SK-N-SH (cell line): ENCODE data around the gene NAV2. TPM values are rescaled to one million over a fixed set of nuclear protein-coding genes. Genes with fewer than 3 reads are reported as not detected.

Experiments used
- CTCF ChIA-PET: fragments of 300-600, 350-600 bp; formaldehyde crosslinking; extraction: SDS; loops from one replicate; lab custom pipeline; 2021; lab: Yijun Ruan, JAX
- POLR2A ChIA-PET: fragments of 350-600 bp; sonication (Branson Sonifier 250); formaldehyde crosslinking; extraction: SDS; loops from one replicate; lab custom pipeline; 2020; ENCODE audit warnings: antibody characterized with exemption, inconsistent platforms; lab: Yijun Ruan, JAX
- DNase-seq: peaks from one replicate; pipeline ENCODE4 v3.0.0; 2012
- H2AFZ ChIP-seq: fragments of 200-600 bp; sonication (generic); 2 replicates; pipeline ENCODE4 v1.8.1; 2016; ENCODE audit warnings: antibody characterized with exemption, mild to moderate bottlenecking, low read depth
- H3F3A ChIP-seq: fragments of 200-600 bp; sonication (generic); replicated peaks from 2 replicates; pipeline ENCODE3; 2016; ENCODE audit warnings: antibody characterized with exemption, mild to moderate bottlenecking; ENCODE audit not compliant: insufficient read depth
- H3K27ac ChIP-seq, 2 experiments: fragments of 200-500 bp in 1 of 2; fragments of 200-600 bp in 1 of 2; sonication (Bioruptor generic) in 1 of 2; sonication (generic), shearing (Covaris generic) in 1 of 2; 2 replicates each; pipeline versions ENCODE4 v1.5.1 to v1.6.1; 2014 to 2016; ENCODE audit warnings: low read depth in 2 of 2, inconsistent platforms in 1 of 2, low read length in 1 of 2, mild to moderate bottlenecking in 1 of 2, mixed read lengths in 1 of 2
- H3K27me3 ChIP-seq: fragments of 200-600 bp; sonication (generic), shearing (Covaris generic); 2 replicates; pipeline ENCODE4 v1.6.1; 2016; ENCODE audit warnings: mixed run types; ENCODE audit not compliant: insufficient read depth
- H3K36me3 ChIP-seq, 2 experiments: fragments of 200-500 bp in 1 of 2; fragments of 200-600 bp in 1 of 2; sonication (Bioruptor generic) in 1 of 2; sonication (generic) in 1 of 2; replicated peaks in 1 of 2; 2 replicates each; pipeline versions ENCODE3 to v1.5.1; 2014 to 2016; ENCODE audit warnings: low read length in 1 of 2, mild to moderate bottlenecking in 1 of 2; ENCODE audit not compliant: insufficient read depth in 2 of 2, control insufficient read depth in 1 of 2
- H3K4me1 ChIP-seq, 2 experiments: fragments of 200-500 bp in 1 of 2; fragments of 200-600 bp in 1 of 2; sonication (Bioruptor generic) in 1 of 2; sonication (generic), shearing (Covaris generic) in 1 of 2; 2 replicates each; pipeline versions ENCODE4 v1.5.1 to v1.6.1; 2014 to 2016; ENCODE audit warnings: low read depth in 1 of 2, low read length in 1 of 2, mixed run types in 1 of 2; ENCODE audit not compliant: insufficient read depth in 2 of 2, control insufficient read depth in 1 of 2
- H3K4me2 ChIP-seq: fragments of 200-600 bp; sonication (generic), shearing (Covaris generic); 2 replicates; pipeline ENCODE4 v1.6.1; 2017; ENCODE audit warnings: mixed run types
- H3K4me3 ChIP-seq, 2 experiments: fragments of 200-500 bp in 1 of 2; fragments of 200-600 bp in 1 of 2; sonication (Bioruptor generic) in 1 of 2; sonication (generic), shearing (Covaris generic) in 1 of 2; 2 replicates each; pipeline versions ENCODE4 v1.5.1 to v1.8.1; 2014 to 2016; ENCODE audit warnings: low read depth in 2 of 2, inconsistent platforms in 1 of 2, low read length in 1 of 2, mild to moderate bottlenecking in 1 of 2, mixed read lengths in 1 of 2, moderate library complexity in 1 of 2
- H3K79me2 ChIP-seq: fragments of 200-600 bp; sonication (generic); 2 replicates; pipeline ENCODE4 v1.8.1; 2017; ENCODE audit warnings: mild to moderate bottlenecking; ENCODE audit not compliant: insufficient read depth
- H3K9ac ChIP-seq: fragments of 200-600 bp; sonication (generic); 2 replicates; pipeline ENCODE4 v1.6.1; 2017; ENCODE audit warnings: mixed run types
- H3K9me2 ChIP-seq: fragments of 200-600 bp; sonication (generic); 2 replicates; pipeline ENCODE4 v1.6.1; 2017; ENCODE audit warnings: mixed run types
- H3K9me3 ChIP-seq: fragments of 200-600 bp; sonication (generic); 2 replicates; pipeline ENCODE4 v1.6.1; 2017; ENCODE audit warnings: mixed run types, mild to moderate bottlenecking, moderate library complexity
- H4K20me1 ChIP-seq: fragments of 200-600 bp; sonication (generic); 2 replicates; pipeline ENCODE4 v1.6.1; 2017; ENCODE audit warnings: mild to moderate bottlenecking, mixed run types; ENCODE audit not compliant: insufficient read depth
- CHD2 ChIP-seq: fragments of 150-350 bp; IDR thresholded peaks from 2 replicates; pipeline ENCODE4 v1.6.1; 2018; ENCODE audit warnings: low read length; ENCODE audit not compliant: partially characterized antibody
- ELF1 ChIP-seq: IDR thresholded peaks from 2 replicates; pipeline ENCODE4 v1.4.0; 2012
- FOSL2 ChIP-seq: IDR thresholded peaks from 2 replicates; pipeline ENCODE4 v1.4.0; 2012; ENCODE audit warnings: low read depth, mild to moderate bottlenecking, moderate library complexity, borderline replicate concordance
- GABPA ChIP-seq: IDR thresholded peaks from 2 replicates; pipeline ENCODE4 v1.4.0; 2012; ENCODE audit warnings: low read depth, mild to moderate bottlenecking
- GATA2 ChIP-seq: sonication (generic); formaldehyde crosslinking; IDR thresholded peaks from 2 replicates; pipeline ENCODE4 v1.5.0; 2020; ENCODE audit warnings: mild to moderate bottlenecking, missing genetic modification reagents
- IRF3 ChIP-seq: fragments of 150-350 bp; IDR thresholded peaks from 2 replicates; pipeline ENCODE4 v1.6.1; 2016; ENCODE audit warnings: mild to moderate bottlenecking, low read depth, low read length
- JUND ChIP-seq: IDR thresholded peaks from 2 replicates; pipeline ENCODE4 v1.4.0; 2012
- MEF2A ChIP-seq: IDR thresholded peaks from 2 replicates; pipeline ENCODE4 v1.4.0; 2012; ENCODE audit warnings: low read depth, borderline replicate concordance
- MXI1 ChIP-seq: IDR thresholded peaks from 2 replicates; pipeline ENCODE4 v1.6.1; 2012; ENCODE audit warnings: mild to moderate bottlenecking, low read depth, low read length, improper control_type of control experiment
- NFIC ChIP-seq: IDR thresholded peaks from 2 replicates; pipeline ENCODE4 v1.4.0; 2012; ENCODE audit warnings: borderline replicate concordance
- PBX3 ChIP-seq: IDR thresholded peaks from 2 replicates; pipeline ENCODE4; 2012
- POLR2AphosphoS5 ChIP-seq: IDR thresholded peaks from 2 replicates; pipeline ENCODE4 v1.6.1; 2012; ENCODE audit warnings: low read depth, low read length
- RCOR1 ChIP-seq: fragments of 150-350 bp; IDR thresholded peaks from 2 replicates; pipeline ENCODE4 v1.6.1; 2017; ENCODE audit warnings: antibody characterized with exemption, low read length
- REST ChIP-seq: IDR thresholded peaks from 2 replicates; pipeline ENCODE4 v1.6.1; 2012; ENCODE audit warnings: mild to moderate bottlenecking, low read depth, low read length, moderate library complexity
- RXRA ChIP-seq: IDR thresholded peaks from 2 replicates; pipeline ENCODE4 v1.4.0; 2012; ENCODE audit warnings: low read depth, mild to moderate bottlenecking, borderline replicate concordance
- YY1 ChIP-seq: IDR thresholded peaks from 2 replicates; pipeline ENCODE4 v1.4.0; 2012; ENCODE audit warnings: low read depth, mild to moderate bottlenecking
- ZBTB33 ChIP-seq: IDR thresholded peaks from 2 replicates; pipeline ENCODE4 v1.4.0; 2012; ENCODE audit warnings: low read depth, borderline replicate concordance
- WGBS: methylation state at CpG from one replicate; pipeline ENCODE4 v1.1.6; 2017; ENCODE audit warnings: low lambda C conversion rate; 5-methylcytosine and 5-hydroxymethylcytosine counted together
- polyA plus RNA-seq, 3 experiments: library from polyadenylated mRNA; depleted of rRNA; stranded (reverse); fragments of >200 nt; gene quantifications; 2 replicates each; pipeline ENCODE4 v1.2.3, GENCODE V29; 2012
- TF ChIP-seq, protein P1 (sequence below): IDR thresholded peaks from 2 replicates; pipeline ENCODE4 v1.4.0; 2012; ENCODE audit warnings: low read depth, borderline replicate concordance

Gene NAV2
- polyA plus RNA-seq, 1 of the 3 experiments (the other 2 are of a cell fraction) = 26.2 TPM

- H3K9me2 ChIP-seq = no peaks in the 10 kb centered on the region
- no peaks in the 10 kb centered on the region for H4K20me1 ChIP-seq
- H3F3A ChIP-seq = peaks cover 25% of the 10 kb centered on the region
- no peak overlapping the region; a peak in 2 of 4 replicates for H3K27ac ChIP-seq
- ChIA-PET POLR2A (no interaction called here), CTCF (no interaction called here)
- 87% methylated on average over 6 of the region's 8 CpGs for WGBS
- no peak for DNase-seq
- H3K9ac ChIP-seq = no peak overlapping the region
- no peaks in the 10 kb centered on the region for H3K27me3 ChIP-seq
- peaks cover 0 to 3% of the 10 kb centered on the region in 2 experiments; a peak in 3 of 4 replicates for H3K4me1 ChIP-seq
- H3K79me2 ChIP-seq = peaks cover 12% of the 10 kb centered on the region; the same call in 1 of the 2 replicates
- peaks cover 87 to 94% of the 10 kb centered on the region in 2 experiments for H3K36me3 ChIP-seq
- H2AFZ ChIP-seq = no peak overlapping the region
- H3K4me3 ChIP-seq = no peak overlapping the region
- no peak overlapping the region for H3K4me2 ChIP-seq
- no peaks in the 10 kb centered on the region for H3K9me3 ChIP-seq
- TF ChIP-seq NFIC (no peak), POLR2AphosphoS5 (no peak), ZBTB33 (no peak), ELF1 (no peak), YY1 (no peak), RXRA (no peak), MXI1 (no peak), MEF2A (no peak)
Observed at GRCh38 chr11:20084921-20085814, 372.5 kb downstream of the NAV2 start.

- Histone ChIP-seq H3K27ac (no peak overlapping the region; a peak in 2 of 4 replicates), H3K79me2 (peaks cover 12% of the 10 kb centered on the region; the same call in 1 of the 2 replicates), H4K20me1 (no peaks in the 10 kb centered on the region), H3K9ac (no peak overlapping the region), H3K36me3 (peaks cover 86 to 94% of the 10 kb centered on the region in 2 experiments), H3K27me3 (no peaks in the 10 kb centered on the region), H3K4me1 (peaks cover 0 to 3% of the 10 kb centered on the region in 2 experiments; a peak in 3 of 4 replicates), H3K9me2 (no peaks in the 10 kb centered on the region), H3K4me3 (no peak overlapping the region), H3K4me2 (no peak overlapping the region), H3K9me3 (no peaks in the 10 kb centered on the region), H3F3A (peaks cover 27% of the 10 kb centered on the region), H2AFZ (no peak overlapping the region)
- ChIA-PET POLR2A (no interaction called here), CTCF (interaction anchor here (1.1 kb wide), 1 partner anchor 11 kb away, joined by 3 read pairs; no protein-coding TSS in a partner anchor)
- 97% methylated on average over 5 of the region's 5 CpGs for WGBS
- no peak for DNase-seq
- no peak for TF ChIP-seq REST
- TF ChIP-seq IRF3 = no peak
- TF ChIP-seq PBX3 = no peak
- TF ChIP-seq YY1 = no peak
- TF ChIP-seq FOSL2 = no peak
- TF ChIP-seq, protein P1, sequence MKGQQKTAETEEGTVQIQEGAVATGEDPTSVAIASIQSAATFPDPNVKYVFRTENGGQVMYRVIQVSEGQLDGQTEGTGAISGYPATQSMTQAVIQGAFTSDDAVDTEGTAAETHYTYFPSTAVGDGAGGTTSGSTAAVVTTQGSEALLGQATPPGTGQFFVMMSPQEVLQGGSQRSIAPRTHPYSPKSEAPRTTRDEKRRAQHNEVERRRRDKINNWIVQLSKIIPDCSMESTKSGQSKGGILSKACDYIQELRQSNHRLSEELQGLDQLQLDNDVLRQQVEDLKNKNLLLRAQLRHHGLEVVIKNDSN = no peak
- TF ChIP-seq NFIC = no peak
- no peak for TF ChIP-seq MXI1
- no peak for TF ChIP-seq JUND
- no peak for TF ChIP-seq CHD2
- no peak for TF ChIP-seq GABPA
- no peak for TF ChIP-seq RCOR1
- no peak for TF ChIP-seq GATA2
Observed at GRCh38 chr11:20085918-20086317, 373.3 kb downstream of the NAV2 start.
